ENCODE data around the gene TRIP4. TPM values are rescaled to one million over a fixed set of nuclear protein-coding genes. Genes with fewer than 3 reads are reported as not detected.

The TRIP4 gene
- total RNA-seq, 4 donors from 2014 or later: 9.9 to 13.2 (median 11.8) TPM

DNA sequence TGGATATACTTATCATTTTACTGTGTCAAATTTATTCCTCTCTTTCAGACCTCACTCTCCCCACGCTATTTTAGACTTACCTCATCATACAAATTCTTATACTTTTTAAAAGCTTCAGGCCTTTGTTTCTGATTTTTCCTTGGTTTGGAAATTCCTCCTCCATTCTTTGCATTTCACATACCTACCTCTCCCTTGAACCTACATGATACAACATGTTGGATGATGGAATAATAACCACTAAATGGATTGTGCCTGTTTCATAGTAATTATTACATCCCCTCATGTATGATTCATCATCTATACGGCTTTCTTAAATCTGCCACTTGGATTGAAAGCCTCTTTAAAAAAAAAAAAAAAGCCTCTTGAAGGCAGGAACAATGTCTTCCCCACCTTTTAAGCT lies 24.6 kb downstream of the TRIP4 start:
- no peaks in the 10 kb centered on the region for H3K4me1 ChIP-seq
- TF ChIP-seq POLR2AphosphoS5 (IDR thresholded peaks at IDR 0.05): no peak
- TF ChIP-seq POLR2A (IDR thresholded peaks at IDR 0.05; ENCODE audit: low read depth): no peak
- TF ChIP-seq, protein P1, sequence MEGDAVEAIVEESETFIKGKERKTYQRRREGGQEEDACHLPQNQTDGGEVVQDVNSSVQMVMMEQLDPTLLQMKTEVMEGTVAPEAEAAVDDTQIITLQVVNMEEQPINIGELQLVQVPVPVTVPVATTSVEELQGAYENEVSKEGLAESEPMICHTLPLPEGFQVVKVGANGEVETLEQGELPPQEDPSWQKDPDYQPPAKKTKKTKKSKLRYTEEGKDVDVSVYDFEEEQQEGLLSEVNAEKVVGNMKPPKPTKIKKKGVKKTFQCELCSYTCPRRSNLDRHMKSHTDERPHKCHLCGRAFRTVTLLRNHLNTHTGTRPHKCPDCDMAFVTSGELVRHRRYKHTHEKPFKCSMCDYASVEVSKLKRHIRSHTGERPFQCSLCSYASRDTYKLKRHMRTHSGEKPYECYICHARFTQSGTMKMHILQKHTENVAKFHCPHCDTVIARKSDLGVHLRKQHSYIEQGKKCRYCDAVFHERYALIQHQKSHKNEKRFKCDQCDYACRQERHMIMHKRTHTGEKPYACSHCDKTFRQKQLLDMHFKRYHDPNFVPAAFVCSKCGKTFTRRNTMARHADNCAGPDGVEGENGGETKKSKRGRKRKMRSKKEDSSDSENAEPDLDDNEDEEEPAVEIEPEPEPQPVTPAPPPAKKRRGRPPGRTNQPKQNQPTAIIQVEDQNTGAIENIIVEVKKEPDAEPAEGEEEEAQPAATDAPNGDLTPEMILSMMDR (IDR thresholded peaks at IDR 0.05): no peak
- TF ChIP-seq EP300 (IDR thresholded peaks at IDR 0.05): no peak
- no peak for DNase-seq (ENCODE audit: extremely low spot score)
- no peaks in the 10 kb centered on the region for H3K9me3 ChIP-seq
- intact Hi-C loops (cut with DNase I): no loop called here
- H3K36me3 ChIP-seq: peaks cover 11 to 93% (median 81%) of the 10 kb centered on the region in 4 donors
- H3K27me3 ChIP-seq: no peaks in the 10 kb centered on the region
- no peak overlapping the region for H3K4me3 ChIP-seq
- WGBS: 83% methylated on average over 2 of the region's 2 CpGs
- no peak overlapping the region for H3K27ac ChIP-seq (replicated peaks in 1 of 4)

DNA sequence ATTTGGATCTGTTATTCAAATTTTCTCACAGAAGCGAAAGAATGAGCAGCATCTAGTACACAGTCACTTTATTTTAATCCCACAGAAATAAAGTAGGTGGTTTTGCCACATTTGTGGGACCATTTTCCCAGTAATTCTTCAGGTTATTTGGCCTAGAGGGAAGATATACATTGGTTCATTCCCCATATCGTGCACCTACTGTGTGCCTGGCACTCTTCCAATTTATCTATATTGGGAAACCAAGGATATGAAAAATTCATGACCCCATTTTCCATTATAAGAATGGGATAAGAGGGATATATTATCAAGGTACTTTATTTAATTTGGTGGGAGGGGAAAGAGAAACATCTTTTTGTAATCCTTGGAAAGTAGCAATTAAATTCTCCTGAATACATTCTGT lies 35.1 kb downstream of the TRIP4 start:
- no peak for DNase-seq (ENCODE audit: extremely low spot score)
- intact Hi-C loops (cut with DNase I): no loop called here
- Histone ChIP-seq H3K36me3 (peaks cover 38 to 96% (median 86%) of the 10 kb centered on the region in 4 donors), H3K9me3 (no peaks in the 10 kb centered on the region), H3K4me1 (peaks cover 0 to 10% (median 4%) of the 10 kb centered on the region in 4 donors), H3K27ac (replicated peaks in 1 of 4) (no peak overlapping the region), H3K4me3 (no peak overlapping the region), H3K27me3 (no peaks in the 10 kb centered on the region)
- 84% methylated on average over 2 of the region's 2 CpGs for WGBS
- TF ChIP-seq POLR2AphosphoS5 (IDR thresholded peaks at IDR 0.05) (no peak), POLR2A (IDR thresholded peaks at IDR 0.05; ENCODE audit: low read depth) (no peak), EP300 (IDR thresholded peaks at IDR 0.05) (no peak)
- TF ChIP-seq, protein P1 (IDR thresholded peaks at IDR 0.05): no peak

DNA sequence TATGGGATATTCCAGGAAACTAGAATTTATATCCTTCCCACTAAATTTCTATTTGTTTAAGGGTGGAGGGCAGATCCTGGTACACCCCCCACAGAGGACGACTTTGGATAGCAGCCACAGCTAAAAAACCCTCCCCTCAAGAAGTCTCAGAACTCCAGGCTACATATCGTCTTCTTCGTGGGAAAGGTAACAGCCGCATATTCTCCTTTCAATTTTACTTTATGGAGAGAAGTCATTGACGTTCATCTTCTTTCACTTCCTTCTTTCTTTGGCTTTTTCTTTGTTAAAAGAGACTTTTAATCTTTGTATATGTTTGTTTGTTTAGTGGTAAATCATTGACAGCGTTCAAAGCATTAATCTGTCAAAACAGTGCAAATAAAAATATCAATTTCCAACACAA lies 36.3 kb downstream of the TRIP4 start:
- H3K27ac ChIP-seq (replicated peaks in 1 of 4): no peak overlapping the region
- H3K27me3 ChIP-seq: no peaks in the 10 kb centered on the region
- no peak overlapping the region for H3K4me3 ChIP-seq
- H3K4me1 ChIP-seq: peaks cover 0 to 10% (median 4%) of the 10 kb centered on the region in 4 donors
- intact Hi-C loops (cut with DNase I): loop anchor here (2.0 kb wide), 1 partner anchor 261 kb away; no protein-coding TSS in a partner anchor
- DNase-seq (ENCODE audit: extremely low spot score): no peak
- WGBS: 77% methylated on average over 6 of the region's 6 CpGs
- peaks cover 25 to 90% (median 79%) of the 10 kb centered on the region in 4 donors for H3K36me3 ChIP-seq
- H3K9me3 ChIP-seq: no peaks in the 10 kb centered on the region
- TF ChIP-seq POLR2A (IDR thresholded peaks at IDR 0.05; ENCODE audit: low read depth): no peak

DNA sequence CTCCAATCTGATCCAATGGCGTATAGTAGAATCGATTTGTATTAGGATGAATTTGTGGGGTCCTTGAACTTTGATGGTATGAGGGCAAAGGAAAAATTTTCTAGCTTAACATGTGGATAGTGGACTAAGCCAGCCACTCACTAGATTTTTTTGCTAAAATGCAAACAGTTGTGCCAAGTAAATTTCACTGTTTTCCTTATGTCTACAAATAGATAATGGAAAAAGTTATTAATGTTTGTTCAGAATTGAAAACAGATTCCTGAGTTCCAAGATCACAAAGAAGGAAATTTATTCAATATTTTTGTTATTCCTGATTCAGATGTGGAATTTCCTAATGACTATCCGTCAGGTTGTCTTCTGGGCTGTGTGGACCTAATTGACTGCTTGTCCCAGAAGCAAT lies 37.6 kb downstream of the TRIP4 start:
- no peak for DNase-seq (ENCODE audit: extremely low spot score)
- WGBS: 86% methylated on average over 3 of the region's 3 CpGs
- Histone ChIP-seq H3K9me3 (no peaks in the 10 kb centered on the region), H3K27me3 (no peaks in the 10 kb centered on the region), H3K27ac (replicated peaks in 1 of 4) (no peak overlapping the region), H3K36me3 (peaks cover 25 to 78% (median 67%) of the 10 kb centered on the region in 4 donors), H3K4me3 (no peak overlapping the region), H3K4me1 (peaks cover 0 to 17% (median 10%) of the 10 kb centered on the region in 4 donors)
- intact Hi-C loops (cut with DNase I): loop anchor here (2.0 kb wide), 1 partner anchor 260 kb away; no protein-coding TSS in a partner anchor
- no peak for TF ChIP-seq EP300 (IDR thresholded peaks at IDR 0.05)
- TF ChIP-seq, protein P1 (IDR thresholded peaks at IDR 0.05): no peak
- TF ChIP-seq POLR2A (IDR thresholded peaks at IDR 0.05; ENCODE audit: low read depth): no peak
- no peak for TF ChIP-seq POLR2AphosphoS5 (IDR thresholded peaks at IDR 0.05)

DNA sequence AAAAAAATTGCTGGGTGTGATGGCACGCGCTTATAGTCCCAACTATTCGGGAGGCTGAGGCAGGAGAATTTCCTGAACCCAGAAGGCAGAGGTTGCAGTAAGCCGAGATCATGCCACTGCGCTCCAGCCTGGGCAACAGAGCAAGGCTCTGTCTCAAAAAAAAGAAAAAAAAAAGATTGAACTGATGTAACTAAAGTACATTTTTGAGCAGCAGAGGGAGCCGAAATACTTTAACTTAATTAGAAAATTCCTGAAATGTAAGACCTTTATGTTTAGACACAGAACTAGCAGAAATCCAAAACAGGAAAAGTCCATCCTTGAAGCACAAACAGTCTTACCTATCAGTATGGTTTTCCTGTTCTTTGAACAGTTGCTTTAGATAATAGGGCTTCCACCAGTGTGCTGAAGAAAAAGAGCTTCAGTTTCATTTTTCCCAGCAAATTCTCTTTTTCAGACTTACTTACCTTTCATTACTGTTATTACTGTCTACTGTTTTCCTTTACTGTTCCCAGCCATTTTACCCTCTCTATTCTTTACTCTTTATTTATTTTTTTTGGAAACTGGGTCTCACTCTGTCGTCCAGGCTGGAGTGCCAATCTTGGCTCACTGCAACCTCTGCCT lies 39.3 kb downstream of the TRIP4 start:
- Histone ChIP-seq H3K4me3 (no peak overlapping the region), H3K9me3 (no peaks in the 10 kb centered on the region), H3K27me3 (no peaks in the 10 kb centered on the region), H3K4me1 (peaks cover 6 to 23% (median 14%) of the 10 kb centered on the region in 4 donors), H3K36me3 (peaks cover 13 to 67% (median 52%) of the 10 kb centered on the region in 4 donors), H3K27ac (replicated peaks in 1 of 4) (no peak overlapping the region)
- DNase-seq (ENCODE audit: extremely low spot score): no peak
- TF ChIP-seq POLR2AphosphoS5 (IDR thresholded peaks at IDR 0.05): no peak
- TF ChIP-seq, protein P1 (IDR thresholded peaks at IDR 0.05): peak; percentile 35 to 53 (median 42)
- no peak for TF ChIP-seq EP300 (IDR thresholded peaks at IDR 0.05)
- intact Hi-C loops (cut with DNase I): no loop called here
- WGBS: 71% methylated on average over 7 of the region's 7 CpGs

Measured in esophagus muscularis mucosa (tissue), 4 donors.